Esophagus muscularis mucosa (tissue), 4 donors: ENCODE measurements around the gene TIAL1. TPM values are rescaled to one million over a fixed set of nuclear protein-coding genes. Genes with fewer than 3 reads are reported as not detected.

Experiments
- DNase-seq: peaks from one replicate; pipeline ENCODE4 v3.0.0-alpha.2; 2017; ENCODE audit errors: extremely low spot score
- H3K27ac ChIP-seq, 4 donors: fragments of 200-600 bp; sonication (generic); replicated peaks in 1 of 4; 1 replicate in 3 of 4; 2 replicates in 1 of 4; pipeline ENCODE4 v1.5.1; 2016 to 2019; ENCODE audit warnings: mild to moderate bottlenecking in 1 of 4
- H3K27me3 ChIP-seq, 4 donors: fragments of 200-600 bp; sonication (generic); one replicate each; pipeline versions ENCODE4 v1.5.1 to v1.6.0; 2016 to 2019
- H3K36me3 ChIP-seq, 4 donors: fragments of 200-600 bp; sonication (generic); one replicate each; pipeline ENCODE4 v1.5.1; 2016 to 2019
- H3K4me1 ChIP-seq, 4 donors: fragments of 200-600 bp; sonication (generic); one replicate each; pipeline ENCODE4 v1.5.1; 2016 to 2019
- H3K4me3 ChIP-seq, 4 donors: fragments of 200-600 bp; sonication (generic); 1 replicate in 2 of 4; 2 replicates in 2 of 4; pipeline ENCODE4 v1.5.1; 2016 to 2019; ENCODE audit warnings: mild to moderate bottlenecking in 4 of 4, moderate library complexity in 1 of 4
- H3K9me3 ChIP-seq, 4 donors: fragments of 200-600 bp; sonication (generic); 1 replicate in 3 of 4; 2 replicates in 1 of 4; pipeline ENCODE4 v1.5.1; 2016 to 2019
- EP300 ChIP-seq: sonication (generic); formaldehyde crosslinking; IDR thresholded peaks from one replicate; pipeline ENCODE4 v1.6.1; 2017; ENCODE audit warnings: antibody characterized with exemption
- POLR2A ChIP-seq: fragments of 450-650 bp; IDR thresholded peaks from one replicate; pipeline ENCODE4 v1.6.1; 2017; ENCODE audit warnings: antibody characterized with exemption, moderate library complexity, mild to moderate bottlenecking, low read depth
- POLR2AphosphoS5 ChIP-seq, 2 donors: sonication (generic); formaldehyde crosslinking; IDR thresholded peaks; one replicate each; pipeline ENCODE4 v1.6.1; 2017; ENCODE audit warnings: antibody characterized with exemption in 2 of 2
- WGBS: methylation state at CpG from one replicate; pipeline ENCODE4 v1.1.5; 2018; 5-methylcytosine and 5-hydroxymethylcytosine counted together
- intact Hi-C: fragments of 100-400 bp; cut with DNase I; formaldehyde crosslinking; loops from one replicate; pipeline ENCODE4 v1.15.1; 2023
- total RNA-seq, 4 donors: library from RNA; depleted of rRNA; stranded (reverse); fragments of >200 nt; gene quantifications; one replicate each; pipeline versions ENCODE4 v1.1.0 to v1.2.1, GENCODE V29; 2016
- TF ChIP-seq, protein P1 (sequence below), 3 experiments: fragments of 200-600 bp in 2 of 3; fragments of 450-650 bp in 1 of 3; sonication (generic) in 2 of 3; IDR thresholded peaks; one replicate each; pipeline ENCODE4 v1.5.1; 2017 to 2019; ENCODE audit warnings: antibody characterized with exemption in 3 of 3, mild to moderate bottlenecking in 2 of 3, moderate library complexity in 1 of 3

The TIAL1 gene, protein sequence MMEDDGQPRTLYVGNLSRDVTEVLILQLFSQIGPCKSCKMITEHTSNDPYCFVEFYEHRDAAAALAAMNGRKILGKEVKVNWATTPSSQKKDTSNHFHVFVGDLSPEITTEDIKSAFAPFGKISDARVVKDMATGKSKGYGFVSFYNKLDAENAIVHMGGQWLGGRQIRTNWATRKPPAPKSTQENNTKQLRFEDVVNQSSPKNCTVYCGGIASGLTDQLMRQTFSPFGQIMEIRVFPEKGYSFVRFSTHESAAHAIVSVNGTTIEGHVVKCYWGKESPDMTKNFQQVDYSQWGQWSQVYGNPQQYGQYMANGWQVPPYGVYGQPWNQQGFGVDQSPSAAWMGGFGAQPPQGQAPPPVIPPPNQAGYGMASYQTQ
- total RNA-seq, result 10 to 100 TPM; 49.9 to 78.1 (median 52.9) TPM

DNA sequence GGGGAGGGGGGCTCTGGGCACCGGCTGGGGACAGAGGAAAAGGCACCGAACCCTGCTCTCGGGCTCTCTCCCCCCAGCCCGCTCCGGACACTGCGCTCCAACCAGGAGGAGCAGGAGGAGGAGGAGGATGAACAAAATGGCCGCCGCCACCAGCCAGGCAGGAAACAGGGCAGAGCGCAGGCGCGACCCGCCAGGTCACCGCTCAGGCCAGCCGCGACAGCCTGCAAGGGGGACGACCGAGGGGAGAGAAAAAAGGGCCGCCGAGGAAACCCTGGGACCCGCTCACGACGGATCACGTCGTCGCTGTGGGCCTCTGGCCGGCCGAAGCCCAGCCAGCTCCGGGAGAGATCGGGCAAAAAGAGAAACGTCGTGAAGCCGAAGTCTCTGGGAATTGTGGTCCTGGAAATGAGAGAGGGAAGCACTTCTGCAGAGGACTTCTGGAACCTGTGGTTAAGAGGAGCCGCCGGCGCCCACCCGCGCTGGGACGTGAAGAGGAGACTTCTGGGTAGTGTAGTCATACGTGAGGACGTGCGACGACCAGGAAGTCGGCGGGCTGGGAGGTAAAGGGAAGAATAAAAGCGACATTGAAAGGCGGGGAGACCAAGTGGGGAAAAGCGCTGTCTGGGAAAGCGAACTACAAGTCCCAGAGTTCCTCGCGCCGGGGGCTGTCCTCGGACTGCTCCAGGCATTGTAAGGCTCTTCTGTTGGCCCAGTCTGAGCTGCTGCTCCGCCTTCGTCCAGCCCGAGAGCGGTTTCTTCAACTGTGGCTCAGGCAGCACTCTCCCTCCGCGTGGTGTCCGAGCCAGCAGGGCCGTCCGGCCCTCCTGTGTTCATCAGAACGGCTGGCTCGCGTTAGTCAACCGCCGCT, at the start of gene TIAL1:
TIAL1 (minus strand) TSS at position 428 of the 868 bp plus-strand sequence. CDS start 499 bp downstream, outside the sequence.
- peaks cover 41 to 48% (median 47%) of the 10 kb centered on the region in 4 donors for H3K4me1 ChIP-seq
- H3K4me3 ChIP-seq, result peak within 1 kb of the TSS; percentile 84 to 96 (median 91)
- H3K27ac ChIP-seq, result peak within 1 kb of the TSS; percentile 96 to 99 (median 97)
- H3K9me3 ChIP-seq, result no peaks in the 10 kb centered on the region
- under 1% methylated on average over 51 of the region's 66 CpGs for whole genome bisulfite sequencing
- H3K27me3 ChIP-seq, result no peaks in the 10 kb centered on the region
- peak; percentile 45 for TF ChIP-seq POLR2A
- peak; percentile 87 to 93 for TF ChIP-seq POLR2AphosphoS5 (IDR thresholded peaks at IDR 0.05)
- TF ChIP-seq EP300, result no peak
- TF ChIP-seq, protein P1, sequence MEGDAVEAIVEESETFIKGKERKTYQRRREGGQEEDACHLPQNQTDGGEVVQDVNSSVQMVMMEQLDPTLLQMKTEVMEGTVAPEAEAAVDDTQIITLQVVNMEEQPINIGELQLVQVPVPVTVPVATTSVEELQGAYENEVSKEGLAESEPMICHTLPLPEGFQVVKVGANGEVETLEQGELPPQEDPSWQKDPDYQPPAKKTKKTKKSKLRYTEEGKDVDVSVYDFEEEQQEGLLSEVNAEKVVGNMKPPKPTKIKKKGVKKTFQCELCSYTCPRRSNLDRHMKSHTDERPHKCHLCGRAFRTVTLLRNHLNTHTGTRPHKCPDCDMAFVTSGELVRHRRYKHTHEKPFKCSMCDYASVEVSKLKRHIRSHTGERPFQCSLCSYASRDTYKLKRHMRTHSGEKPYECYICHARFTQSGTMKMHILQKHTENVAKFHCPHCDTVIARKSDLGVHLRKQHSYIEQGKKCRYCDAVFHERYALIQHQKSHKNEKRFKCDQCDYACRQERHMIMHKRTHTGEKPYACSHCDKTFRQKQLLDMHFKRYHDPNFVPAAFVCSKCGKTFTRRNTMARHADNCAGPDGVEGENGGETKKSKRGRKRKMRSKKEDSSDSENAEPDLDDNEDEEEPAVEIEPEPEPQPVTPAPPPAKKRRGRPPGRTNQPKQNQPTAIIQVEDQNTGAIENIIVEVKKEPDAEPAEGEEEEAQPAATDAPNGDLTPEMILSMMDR (IDR thresholded peaks at IDR 0.05), result peak in 1 of 3 experiments; percentile 10
- H3K36me3 ChIP-seq, result peaks cover 0 to 3% (median 0%) of the 10 kb centered on the region in 4 donors
- intact Hi-C loops, result loop anchor here (5.0 kb wide), 3 partner anchors 49 to 131 kb away; partner anchors contain the start of gene INPP5F
- peak; percentile 99 for DNase-seq

DNA sequence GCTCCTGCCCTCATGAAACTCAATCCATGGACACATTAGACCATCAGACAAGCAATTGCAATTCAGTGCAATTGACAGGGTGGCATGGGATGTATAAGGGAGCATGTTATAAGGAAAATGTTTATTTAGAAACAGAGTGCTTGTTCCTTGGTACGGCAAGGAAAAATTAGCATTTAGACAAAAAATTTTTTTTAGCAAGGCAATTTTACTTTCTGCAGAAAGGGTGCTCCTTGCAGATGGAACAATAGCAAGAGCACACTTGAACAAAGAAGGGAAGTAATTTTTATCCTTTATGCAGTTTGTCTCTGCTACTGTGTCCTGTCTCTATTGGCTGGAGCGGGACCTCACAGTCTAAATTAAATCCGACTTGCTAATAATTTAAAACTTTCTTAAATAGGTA, 48.2 kb upstream of the TIAL1 start:
- Histone ChIP-seq H3K4me1 (no peaks in the 10 kb centered on the region), H3K9me3 (peaks cover 0 to 15% (median 4%) of the 10 kb centered on the region in 4 donors), H3K4me3 (no peak overlapping the region), H3K27me3 (no peaks in the 10 kb centered on the region), H3K36me3 (no peaks in the 10 kb centered on the region), H3K27ac (no peak overlapping the region)
- no peak for DNase-seq
- intact Hi-C loops, result loop anchor here (5.0 kb wide), 1 partner anchor 48 kb away; the partner anchor contains the start of gene TIAL1
- TF ChIP-seq, protein P1 (IDR thresholded peaks at IDR 0.05), result no peak
- TF ChIP-seq POLR2A (no peak), POLR2AphosphoS5 (IDR thresholded peaks at IDR 0.05) (no peak), EP300 (no peak)
- WGBS, result 87% methylated on average over 3 of the region's 3 CpGs

DNA sequence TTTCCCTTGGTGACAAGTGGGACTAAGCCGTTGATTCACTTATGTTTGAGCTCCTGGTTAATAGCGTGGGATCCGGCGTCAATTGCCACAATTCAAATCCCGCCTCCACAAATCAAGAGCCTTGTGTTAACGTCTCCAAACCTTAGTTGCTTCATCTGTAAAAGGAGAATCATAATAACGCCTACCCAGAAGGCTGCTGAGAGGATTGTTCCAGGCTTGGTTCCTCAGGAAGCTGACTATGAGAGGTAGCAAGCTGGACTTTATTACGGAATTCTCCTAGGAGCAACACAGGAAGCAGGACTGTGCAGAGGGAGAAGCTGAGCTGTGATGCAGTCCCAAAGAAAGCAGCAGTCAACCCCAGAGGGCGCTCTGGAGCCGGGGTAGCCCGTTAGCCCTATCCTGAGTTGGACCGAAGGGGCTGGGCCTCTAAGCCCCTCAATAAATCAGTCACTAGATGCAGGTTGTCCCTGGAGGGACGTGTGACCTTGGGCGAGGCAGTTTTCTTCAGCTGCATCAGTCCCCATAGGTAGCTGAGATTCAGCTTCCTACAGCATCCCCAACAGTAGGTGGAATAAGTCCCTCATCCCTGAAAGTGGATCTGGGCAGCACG, 47.5 kb upstream of the TIAL1 start:
- DNase-seq, result no peak
- TF ChIP-seq, protein P1 (IDR thresholded peaks at IDR 0.05), result no peak
- TF ChIP-seq EP300 (no peak), POLR2A (no peak), POLR2AphosphoS5 (IDR thresholded peaks at IDR 0.05) (no peak)
- no peaks in the 10 kb centered on the region for H3K4me1 ChIP-seq
- intact Hi-C loops, result no loop called here
- 62% methylated on average over 15 of the region's 15 CpGs for WGBS
- H3K4me3 ChIP-seq, result no peak overlapping the region
- peaks cover 0 to 15% (median 4%) of the 10 kb centered on the region in 4 donors for H3K9me3 ChIP-seq
- H3K27ac ChIP-seq, result no peak overlapping the region
- no peaks in the 10 kb centered on the region for H3K36me3 ChIP-seq
- H3K27me3 ChIP-seq, result no peaks in the 10 kb centered on the region

DNA sequence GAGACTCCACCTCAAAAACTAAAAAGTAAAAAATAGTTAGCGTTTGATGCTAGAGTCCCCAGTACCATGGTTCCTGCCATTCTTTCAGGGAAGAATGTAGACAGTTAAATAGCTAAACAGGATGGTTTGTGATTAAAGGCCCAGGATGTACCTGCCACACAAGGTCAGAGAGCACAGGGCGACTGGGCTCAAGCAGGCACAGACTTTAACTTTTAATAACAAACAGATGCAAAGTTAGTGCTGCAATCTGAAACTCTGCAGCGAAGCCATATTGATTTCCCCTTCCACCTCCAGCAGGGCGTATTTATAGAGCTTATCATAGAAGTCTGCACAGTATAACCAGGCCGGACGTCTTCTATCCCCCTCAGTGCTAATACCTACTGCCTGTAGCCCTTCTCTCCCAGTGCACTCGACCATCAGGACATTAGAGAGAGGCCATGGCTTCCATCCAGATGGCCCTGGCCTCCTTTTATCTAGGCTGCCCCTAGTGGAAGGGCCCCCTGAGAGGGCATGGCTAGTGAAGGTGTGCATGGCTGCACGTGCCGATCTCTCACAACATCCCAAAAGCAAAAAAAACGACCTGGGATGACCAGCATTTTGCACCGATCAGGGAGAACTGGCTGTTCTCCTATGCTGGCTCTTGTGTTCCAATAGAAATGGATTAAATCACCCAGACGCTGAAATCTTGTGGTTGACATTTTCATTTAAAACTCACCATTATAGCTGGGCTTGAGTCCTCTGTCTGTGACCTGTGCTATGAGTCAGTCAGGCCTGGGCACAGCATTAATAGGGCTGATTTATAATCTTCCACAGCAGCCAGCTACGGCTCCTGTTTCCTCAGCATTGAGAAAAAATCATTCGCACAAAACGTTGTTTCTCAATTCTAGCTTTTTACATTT, 46.8 kb upstream of the TIAL1 start:
- intact Hi-C loops, result no loop called here
- TF ChIP-seq POLR2AphosphoS5 (IDR thresholded peaks at IDR 0.05), result no peak
- no peak for TF ChIP-seq EP300
- TF ChIP-seq, protein P1 (IDR thresholded peaks at IDR 0.05), result no peak
- no peak for TF ChIP-seq POLR2A
- Histone ChIP-seq H3K27me3 (no peaks in the 10 kb centered on the region), H3K9me3 (peaks cover 0 to 15% (median 4%) of the 10 kb centered on the region in 4 donors), H3K27ac (no peak overlapping the region), H3K4me3 (no peak overlapping the region), H3K4me1 (no peaks in the 10 kb centered on the region), H3K36me3 (no peaks in the 10 kb centered on the region)
- DNase-seq, result no peak
- WGBS, result 82% methylated on average over 15 of the region's 15 CpGs
